Thymus (tissue), 11 donors: ENCODE data around the gene PTDSS2. TPM values are rescaled to one million over a fixed set of nuclear protein-coding genes. Genes with fewer than 3 reads are reported as not detected.

ENCODE experiments used
- DNase-seq, 9 donors: peaks; one replicate each; pipeline ENCODE4 v3.0.0-alpha.2; 2013; ENCODE audit warnings: low spot score in 9 of 9, low read depth in 6 of 9, missing footprints in 1 of 9
- H3K27ac ChIP-seq, 2 donors: one replicate each; pipeline ENCODE4 v1.5.1; 2013; ENCODE audit warnings: control low read depth in 1 of 2, low read depth in 1 of 2, low read length in 1 of 2, mild to moderate bottlenecking in 1 of 2, moderate library complexity in 1 of 2
- H3K27me3 ChIP-seq, 2 donors: one replicate each; pipeline ENCODE4 v1.5.1; 2013; ENCODE audit warnings: low read length in 1 of 2; ENCODE audit not compliant: control insufficient read depth in 2 of 2, insufficient read depth in 1 of 2
- H3K36me3 ChIP-seq, 2 donors: one replicate each; pipeline ENCODE4 v1.5.1; 2013; ENCODE audit warnings: low read length in 1 of 2, mild to moderate bottlenecking in 1 of 2, moderate library complexity in 1 of 2; ENCODE audit not compliant: control insufficient read depth in 2 of 2, insufficient read depth in 2 of 2
- H3K4me1 ChIP-seq, 2 donors: one replicate each; pipeline ENCODE4 v1.5.1; 2013; ENCODE audit warnings: low read length in 2 of 2; ENCODE audit not compliant: control insufficient read depth in 2 of 2, insufficient read depth in 2 of 2
- H3K4me3 ChIP-seq, 2 donors: one replicate each; pipeline ENCODE4 v1.5.1; 2013; ENCODE audit warnings: low read length in 2 of 2, control low read depth in 1 of 2, mild to moderate bottlenecking in 1 of 2
- H3K9me3 ChIP-seq, 2 donors: one replicate each; pipeline ENCODE4 v1.5.1; 2013; ENCODE audit warnings: low read length in 1 of 2, mild to moderate bottlenecking in 1 of 2; ENCODE audit not compliant: control insufficient read depth in 2 of 2, insufficient read depth in 1 of 2
- WGBS: extraction: QIAGEN DNeasy Blood & Tissue Kit; methylation state at CpG from one replicate; pipeline ENCODE4 v1.1.7; 2013; 5-methylcytosine and 5-hydroxymethylcytosine counted together
- polyA plus RNA-seq: library from polyadenylated mRNA; stranded (reverse); fragments of 200-250 nt; gene quantifications from one replicate; pipeline ENCODE4 v1.2.3, GENCODE V29; 2013
- total RNA-seq: library from RNA; stranded (reverse); fragments of 120-200 nt; gene quantifications from one replicate; pipeline ENCODE4 v1.2.4, GENCODE V29; 2013
- donor health status: healthy.

PTDSS2 gene
- total and polyA plus RNA-seq, 2 donors = 12.1 to 24.1 TPM

DNA sequence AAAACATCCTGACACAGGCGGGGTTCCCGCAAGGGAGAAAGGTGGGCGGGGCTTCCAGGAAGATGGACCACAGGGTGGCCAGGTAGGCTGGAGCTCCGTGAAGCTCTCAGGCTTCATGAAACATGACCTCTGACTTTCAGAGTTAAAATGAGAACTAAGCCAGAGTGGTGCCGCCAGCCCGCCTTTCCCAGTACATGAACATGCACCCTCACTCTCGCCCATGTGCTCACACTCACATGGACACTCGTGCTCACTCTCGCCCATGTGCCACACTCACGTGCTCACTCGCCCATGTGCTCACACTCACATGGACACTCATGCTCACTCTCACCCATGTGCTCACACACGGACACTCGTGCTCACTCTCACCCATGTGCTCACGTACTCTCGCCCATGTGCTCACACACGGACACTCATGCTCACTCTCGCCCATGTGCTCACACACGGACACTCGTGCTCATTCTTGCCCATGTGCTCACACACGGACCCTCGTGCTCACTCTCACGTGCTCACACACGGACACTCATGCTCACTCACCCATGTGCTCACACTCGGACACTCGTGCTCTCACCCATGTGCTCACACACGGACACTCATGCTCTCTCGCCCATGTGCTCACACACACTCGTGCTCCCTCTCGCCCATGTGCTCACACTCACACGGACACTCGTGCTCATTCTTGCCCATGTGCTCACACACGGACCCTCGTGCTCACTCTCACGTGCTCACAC lies 46.9 kb downstream of the PTDSS2 start:
- WGBS = 98% methylated on average over 34 of the region's 34 CpGs
- DNase-seq = no peak

DNA sequence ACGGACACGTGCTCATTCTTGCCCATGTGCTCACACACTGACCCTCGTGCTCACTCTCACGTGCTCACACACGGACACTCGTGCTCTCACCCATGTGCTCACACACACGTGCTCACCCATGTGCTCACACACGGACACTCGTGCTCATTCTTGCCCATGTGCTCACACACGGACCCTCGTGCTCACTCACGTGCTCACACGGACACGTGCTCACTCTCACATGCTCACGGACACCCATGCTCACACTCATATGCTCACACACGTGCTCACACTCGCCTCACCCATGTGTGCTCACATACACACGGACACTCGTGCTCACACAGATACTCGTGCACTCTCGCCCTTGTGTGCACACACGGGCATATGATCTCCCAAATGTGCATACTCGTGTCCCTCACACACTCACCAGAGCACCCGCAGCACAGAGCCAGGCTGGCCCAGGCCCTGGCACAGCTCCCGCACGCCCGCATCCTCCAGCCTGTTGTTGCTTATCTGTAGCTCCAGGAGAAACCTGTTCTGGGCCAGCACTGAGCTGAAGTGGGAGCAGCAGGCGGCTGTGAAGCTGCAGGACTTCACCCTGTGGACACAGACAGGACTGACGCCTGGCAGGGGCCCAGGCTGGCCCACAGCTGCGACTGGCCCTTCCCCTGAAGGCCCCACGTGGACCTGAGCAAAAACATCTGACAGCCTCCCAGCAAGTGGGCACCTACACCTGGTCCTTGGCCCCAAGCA lies 47.7 kb downstream of the PTDSS2 start:
- Histone ChIP-seq H3K9me3 (no peaks in the 10 kb centered on the region), H3K27me3 (no peaks in the 10 kb centered on the region), H3K4me3 (no peak overlapping the region), H3K27ac (no peak overlapping the region), H3K36me3 (peaks cover 73 to 80% of the 10 kb centered on the region in 2 donors), H3K4me1 (no peaks in the 10 kb centered on the region)
- WGBS = 98% methylated on average over 31 of the region's 31 CpGs
- no peak for DNase-seq

More for the DNA sequence above, 46.9 kb downstream of the PTDSS2 start:
- H3K27me3 ChIP-seq = no peaks in the 10 kb centered on the region
- H3K4me3 ChIP-seq = no peak overlapping the region
- peaks cover 71 to 79% of the 10 kb centered on the region in 2 donors for H3K36me3 ChIP-seq
- no peaks in the 10 kb centered on the region for H3K4me1 ChIP-seq
- H3K27ac ChIP-seq = no peak overlapping the region
- no peaks in the 10 kb centered on the region for H3K9me3 ChIP-seq

DNA sequence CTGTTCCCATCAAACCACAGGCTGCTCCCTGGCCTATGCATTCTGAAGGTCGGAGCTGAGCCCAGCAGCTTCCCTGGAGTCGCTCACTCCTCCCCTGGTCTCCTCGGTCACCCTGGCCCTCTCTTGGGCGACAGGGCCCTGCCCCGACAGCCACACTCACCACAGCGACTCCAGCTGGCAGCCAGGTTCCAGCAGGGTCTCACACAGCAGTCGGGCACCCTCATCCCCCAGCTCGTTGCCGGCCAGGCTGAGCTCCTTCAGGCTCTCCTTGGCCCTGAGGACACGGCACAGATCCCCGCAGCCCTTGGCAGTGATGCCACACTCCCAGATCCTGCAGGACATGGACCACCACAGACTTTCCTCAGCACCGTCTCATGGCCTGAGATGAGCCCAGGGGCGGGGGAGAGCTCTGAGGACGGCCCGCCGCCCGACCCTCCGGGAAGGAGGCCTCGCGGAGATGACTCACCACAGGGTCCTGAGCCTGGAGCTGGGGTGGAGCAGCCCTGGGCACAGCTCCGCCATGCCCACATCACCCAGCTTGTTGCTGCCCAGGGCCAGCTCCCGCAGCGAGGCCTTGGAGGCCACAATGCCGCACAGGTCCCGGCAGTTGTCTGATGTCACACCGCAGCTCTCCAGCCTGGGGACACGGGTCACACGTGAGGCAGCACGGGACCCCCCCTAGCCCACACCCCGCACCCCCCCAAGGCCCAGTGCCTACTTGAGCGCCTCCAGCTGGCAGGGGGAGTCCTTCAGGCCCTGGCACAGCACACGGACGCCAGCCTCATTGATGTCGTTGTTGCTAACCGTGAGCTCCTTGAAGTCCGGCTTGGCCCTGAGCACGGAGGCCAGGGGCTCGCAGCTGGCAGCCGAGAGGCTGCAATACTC lies 48.5 kb downstream of the PTDSS2 start:
- H3K4me1 ChIP-seq = no peaks in the 10 kb centered on the region
- no peak for DNase-seq
- H3K4me3 ChIP-seq = no peak overlapping the region
- H3K27ac ChIP-seq = no peak overlapping the region
- WGBS = 98% methylated on average over 39 of the region's 39 CpGs
- H3K27me3 ChIP-seq = peaks cover under 1% of the 10 kb centered on the region in 2 donors
- H3K36me3 ChIP-seq = peaks cover 69 to 77% of the 10 kb centered on the region in 2 donors
- no peaks in the 10 kb centered on the region for H3K9me3 ChIP-seq

DNA sequence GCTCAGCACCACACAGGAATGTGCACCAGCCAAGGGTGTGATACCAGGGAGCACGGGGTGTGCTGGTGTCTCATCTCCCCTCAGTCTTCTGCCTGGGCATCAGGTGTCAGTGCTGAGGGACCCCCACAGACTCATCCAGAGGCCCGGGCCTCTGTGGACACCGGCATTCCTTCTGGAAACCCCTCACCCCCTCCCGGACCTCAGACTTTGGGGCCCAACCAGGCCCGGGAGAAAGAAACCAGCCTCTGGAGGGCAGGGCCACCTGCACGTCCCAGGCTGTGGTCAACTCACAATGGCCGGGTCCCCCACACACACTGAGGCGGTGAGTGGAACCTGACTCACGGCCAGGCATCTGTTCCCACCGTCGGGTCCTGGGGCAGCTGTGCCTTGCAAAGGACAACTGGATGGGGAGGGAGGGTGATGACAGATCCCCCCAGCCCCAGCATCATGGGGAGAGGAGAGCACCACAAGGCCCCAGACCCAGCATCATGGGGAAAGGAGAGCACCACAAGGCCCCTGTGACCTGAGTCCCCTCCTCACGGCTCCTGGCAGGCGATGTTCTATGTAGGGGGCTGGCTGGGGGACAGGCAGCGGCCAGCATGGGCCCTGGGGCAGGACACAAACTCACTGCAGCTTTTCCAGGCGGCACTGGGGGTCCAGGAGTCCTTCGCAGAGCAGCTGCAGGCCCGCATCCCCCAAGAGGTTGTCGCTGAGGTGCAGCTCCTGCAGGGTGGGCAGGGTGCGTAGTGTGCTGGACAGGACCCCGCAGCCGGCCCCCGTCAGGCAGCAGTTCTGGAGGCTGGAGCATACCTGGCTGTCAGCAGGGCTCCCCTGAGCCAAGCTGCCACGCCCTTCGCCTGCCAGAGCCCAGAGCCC lies 49.4 kb downstream of the PTDSS2 start:
- peaks cover 10% of the 10 kb centered on the region in 2 donors for H3K27me3 ChIP-seq
- WGBS = 97% methylated on average over 24 of the region's 24 CpGs
- no peak overlapping the region for H3K4me3 ChIP-seq
- H3K9me3 ChIP-seq = no peaks in the 10 kb centered on the region
- no peak for DNase-seq
- no peaks in the 10 kb centered on the region for H3K4me1 ChIP-seq
- peak overlapping the region in 1 of 2 donors; percentile 15 for H3K27ac ChIP-seq
- H3K36me3 ChIP-seq = peaks cover 65 to 68% of the 10 kb centered on the region in 2 donors

DNA sequence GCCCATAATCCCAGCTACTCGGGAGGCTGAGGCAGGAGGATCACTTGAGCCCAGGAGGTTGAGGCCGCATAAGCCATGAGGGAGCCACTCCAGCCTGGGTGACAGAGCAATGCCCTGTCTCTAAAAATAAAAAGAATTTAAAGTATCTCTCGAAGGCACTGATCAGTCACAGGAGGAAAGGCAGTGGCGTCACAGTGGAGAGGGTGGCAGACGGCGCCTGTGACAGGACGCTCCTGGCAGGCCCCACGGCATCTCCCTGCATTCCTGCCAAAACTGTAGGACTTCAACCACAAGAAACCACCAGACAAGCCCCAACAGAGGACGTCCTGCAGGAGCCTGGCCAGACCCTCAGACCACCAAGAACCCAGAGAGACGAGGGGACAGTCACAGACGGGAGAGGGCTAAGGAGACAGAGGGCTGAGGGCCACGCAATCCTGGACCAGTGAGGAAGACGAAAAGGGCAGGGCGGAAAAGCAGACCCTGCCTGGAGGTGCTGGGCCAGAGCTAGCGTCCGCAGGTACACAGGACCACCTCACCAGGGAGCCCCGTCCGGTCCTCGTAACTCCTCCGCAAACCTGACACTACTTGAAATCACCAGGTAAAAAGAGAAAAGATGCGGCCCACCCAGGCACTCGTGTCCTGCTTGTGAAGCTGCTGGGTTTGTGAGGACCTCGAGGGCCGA lies 51.1 kb downstream of the PTDSS2 start:
- H3K27me3 ChIP-seq = peaks cover 21 to 22% of the 10 kb centered on the region in 2 donors
- no peak overlapping the region for H3K4me3 ChIP-seq
- H3K9me3 ChIP-seq = no peaks in the 10 kb centered on the region
- peaks cover 52 to 59% of the 10 kb centered on the region in 2 donors for H3K36me3 ChIP-seq
- peaks cover 6 to 14% of the 10 kb centered on the region in 2 donors for H3K4me1 ChIP-seq
- H3K27ac ChIP-seq = no peak overlapping the region
- no peak for DNase-seq
- WGBS = 98% methylated on average over 24 of the region's 24 CpGs

DNA sequence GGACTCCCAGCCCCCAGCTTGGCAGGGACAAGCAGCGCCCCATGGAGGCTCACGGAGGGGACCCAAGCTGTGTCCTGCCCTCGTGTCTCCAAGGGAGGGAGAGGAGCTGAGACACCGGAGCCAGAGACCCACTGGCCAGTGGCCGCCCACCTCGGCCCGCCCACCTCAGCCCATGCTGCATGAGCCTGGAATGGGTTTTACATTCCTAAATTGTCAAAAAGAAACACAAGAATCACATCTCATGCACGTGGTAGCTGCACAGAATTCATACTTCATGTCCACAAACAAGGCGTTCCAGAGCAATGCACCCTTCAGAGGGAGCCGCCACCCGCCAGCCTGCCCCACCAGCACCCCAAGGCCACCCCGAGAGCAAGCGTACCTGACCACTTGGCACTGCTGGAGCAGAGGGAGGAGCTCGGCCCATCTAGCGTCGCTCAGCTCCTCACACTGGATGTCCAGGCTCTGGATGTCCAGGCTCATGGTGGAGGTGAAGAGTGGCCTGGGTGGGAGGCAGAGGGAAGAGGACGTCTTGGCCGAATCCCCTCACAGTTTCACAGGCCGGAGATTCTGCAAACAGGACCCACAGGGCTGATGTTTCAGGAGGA lies 51.7 kb downstream of the PTDSS2 start:
- H3K36me3 ChIP-seq = peaks cover 49 to 55% of the 10 kb centered on the region in 2 donors
- no peak overlapping the region for H3K4me3 ChIP-seq
- DNase-seq = no peak
- peaks cover 8 to 17% of the 10 kb centered on the region in 2 donors for H3K4me1 ChIP-seq
- WGBS = 93% methylated on average over 19 of the region's 19 CpGs
- no peak overlapping the region for H3K27ac ChIP-seq
- H3K9me3 ChIP-seq = no peaks in the 10 kb centered on the region
- H3K27me3 ChIP-seq = peaks cover 21 to 22% of the 10 kb centered on the region in 2 donors

DNA sequence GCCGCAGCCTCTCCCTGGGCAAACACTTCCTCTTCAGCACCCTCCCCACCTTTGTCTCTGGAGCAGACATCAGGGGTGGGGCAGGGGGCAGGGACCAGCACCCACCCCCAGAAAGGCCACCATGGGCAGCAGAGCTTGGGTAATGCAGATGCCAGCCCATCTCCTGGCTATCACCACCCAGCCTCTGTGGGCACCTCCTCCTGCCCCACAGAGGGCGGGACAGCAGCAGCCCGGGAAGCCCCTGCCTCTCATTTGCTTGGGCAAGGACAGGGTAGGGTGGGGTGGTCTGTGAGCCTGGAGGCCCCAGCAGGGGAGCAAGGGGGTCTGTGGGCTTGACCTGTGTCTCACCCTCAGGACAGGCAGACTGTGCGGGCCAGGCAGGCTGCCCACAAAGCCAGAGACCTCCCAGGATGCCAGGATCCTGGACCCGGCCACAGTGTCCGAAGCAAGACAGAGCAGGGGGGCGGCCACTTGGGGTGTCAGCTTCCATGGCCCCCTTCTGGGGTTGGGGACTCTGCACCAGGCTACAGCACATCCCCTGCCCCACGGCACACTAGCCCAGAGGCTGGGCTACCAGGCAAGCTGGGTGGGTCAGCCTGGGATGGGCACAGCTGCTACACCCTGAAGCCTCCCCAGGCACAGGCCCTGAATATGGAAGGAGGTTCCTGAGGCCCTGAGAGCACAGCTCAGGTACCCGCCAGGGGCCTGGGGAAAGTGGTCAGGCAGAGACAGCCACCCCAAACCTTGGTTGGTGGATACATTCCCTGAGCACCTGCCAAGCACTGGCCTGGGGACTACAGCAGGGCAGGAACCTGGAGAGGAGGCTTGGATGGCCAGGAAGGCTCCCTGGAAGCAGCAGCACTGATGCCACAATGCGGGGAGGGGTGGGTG lies 52.5 kb downstream of the PTDSS2 start:
- peaks cover 8 to 18% of the 10 kb centered on the region in 2 donors for H3K4me1 ChIP-seq
- H3K4me3 ChIP-seq = no peak overlapping the region
- 96% methylated on average over 10 of the region's 10 CpGs for WGBS
- peaks cover 0 to 2% of the 10 kb centered on the region in 2 donors for H3K9me3 ChIP-seq
- H3K27ac ChIP-seq = no peak overlapping the region
- no peak for DNase-seq
- peaks cover 43 to 47% of the 10 kb centered on the region in 2 donors for H3K36me3 ChIP-seq
- H3K27me3 ChIP-seq = peaks cover 21 to 22% of the 10 kb centered on the region in 2 donors
